CD4-positive, alpha-beta T cell treated with Interleukin-2 at 100 ng/mL for 4 hours (primary cell): ENCODE data around the gene CENPQ.

Source experiments
- DNase-seq: peaks from one replicate; pipeline ENCODE4 v3.0.0-alpha.2; 2020; ENCODE audit warnings: low spot score

CENPQ gene

GRCh38 chr6:49504666-49505065 lies 41.5 kb downstream of the CENPQ start:
- DNase-seq, result no peak

- no peak for DNase-seq
Measured at GRCh38 chr6:49506569-49507111, 43.5 kb downstream of the CENPQ start.

- no peak for DNase-seq
Measured at GRCh38 chr6:49509342-49509741, 46.2 kb downstream of the CENPQ start.

GRCh38 chr6:49513153-49513989 lies 50.2 kb downstream of the CENPQ start:
- no peak for DNase-seq

- DNase-seq, result no peak
Measured at GRCh38 chr6:49514571-49515484, 51.7 kb downstream of the CENPQ start.

- DNase-seq, result no peak
Measured at GRCh38 chr6:49515485-49516146, 52.4 kb downstream of the CENPQ start.

- DNase-seq, result no peak
Measured at GRCh38 chr6:49516147-49516505, 53.0 kb downstream of the CENPQ start.

- no peak for DNase-seq
Measured at GRCh38 chr6:49517919-49518318, 54.7 kb downstream of the CENPQ start.

GRCh38 chr6:49519660-49520059 lies 56.5 kb downstream of the CENPQ start:
- DNase-seq, result no peak

GRCh38 chr6:49522710-49523593 lies 59.8 kb downstream of the CENPQ start:
- no peak for DNase-seq

- no peak for DNase-seq
Measured at GRCh38 chr6:49523901-49524300, 60.7 kb downstream of the CENPQ start.

- DNase-seq, result no peak
Measured at GRCh38 chr6:49524541-49524940, 61.4 kb downstream of the CENPQ start.

- no peak for DNase-seq
Measured at GRCh38 chr6:49526598-49526997, 63.4 kb downstream of the CENPQ start.

GRCh38 chr6:49527320-49527719 lies 64.2 kb downstream of the CENPQ start:
- no peak for DNase-seq

- no peak for DNase-seq
Measured at GRCh38 chr6:49528571-49528970, 65.4 kb downstream of the CENPQ start.

GRCh38 chr6:49530141-49530776 lies 67.1 kb downstream of the CENPQ start:
- DNase-seq, result no peak

- peak; percentile 37 for DNase-seq
Measured at GRCh38 chr6:49531774-49532569, 68.8 kb downstream of the CENPQ start.

- DNase-seq, result no peak
Measured at GRCh38 chr6:49535795-49536194, 72.6 kb downstream of the CENPQ start.

- DNase-seq, result no peak
Measured at GRCh38 chr6:49539102-49539501, 75.9 kb downstream of the CENPQ start.

GRCh38 chr6:49540614-49541013 lies 77.4 kb downstream of the CENPQ start:
- DNase-seq, result no peak
